Effector memory CD8-positive, alpha-beta T cell (primary cell): ENCODE measurements around the gene LIMS1.
"Not testable (repeated sequence)": the region's sequence is repeated elsewhere in the genome, so short reads cannot be mapped to it uniquely, and the experiment has no call there.

Source experiments
- ATAC-seq: fragments of 150-1000 bp; cut with Tn5 transposase; replicated peaks from 2 replicates; pipeline ENCODE4 v1.10.0; 2021; ENCODE audit warnings: mild to moderate bottlenecking, moderate library complexity
- DNase-seq, 3 experiments: peaks; one replicate each; pipeline ENCODE4 v3.0.0; 2021
- H3K27ac Mint-ChIP-seq, 2 donors: one replicate each; pipeline ENCODE4 v1.8.0; 2022; ENCODE audit warnings: mild to moderate bottlenecking in 2 of 2, mixed read lengths in 2 of 2, moderate library complexity in 2 of 2
- H3K27me3 Mint-ChIP-seq, 2 donors: one replicate each; pipeline ENCODE4 v1.8.0; 2022; ENCODE audit warnings: mixed read lengths in 2 of 2
- H3K36me3 Mint-ChIP-seq: one replicate; pipeline ENCODE4 v1.8.0; 2022; ENCODE audit warnings: mild to moderate bottlenecking, moderate library complexity, mixed read lengths; ENCODE audit not compliant: insufficient read depth
- H3K4me1 Mint-ChIP-seq, 2 donors: one replicate each; pipeline ENCODE4 v1.8.0; 2022; ENCODE audit warnings: low read depth in 2 of 2, mixed read lengths in 2 of 2
- H3K4me3 Mint-ChIP-seq, 2 donors: one replicate each; pipeline ENCODE4 v1.8.0; 2022; ENCODE audit warnings: mild to moderate bottlenecking in 2 of 2, mixed read lengths in 2 of 2, moderate library complexity in 2 of 2
- H3K9me3 Mint-ChIP-seq, 2 donors: one replicate each; pipeline ENCODE4 v1.8.0; 2022; ENCODE audit warnings: mixed read lengths in 2 of 2

Gene LIMS1

GRCh38 chr2:108661493-108661892 is 127.2 kb downstream of the LIMS1 start:
- not testable (repeated sequence) for ATAC-seq, H3K27me3 Mint-ChIP-seq, H3K9me3 Mint-ChIP-seq, H3K4me1 Mint-ChIP-seq, H3K4me3 Mint-ChIP-seq, DNase-seq
- H3K27ac Mint-ChIP-seq: peak overlapping the region in 1 of 2 donors; percentile 5
- peaks cover 10% of the 10 kb centered on the region for H3K36me3 Mint-ChIP-seq

DNA sequence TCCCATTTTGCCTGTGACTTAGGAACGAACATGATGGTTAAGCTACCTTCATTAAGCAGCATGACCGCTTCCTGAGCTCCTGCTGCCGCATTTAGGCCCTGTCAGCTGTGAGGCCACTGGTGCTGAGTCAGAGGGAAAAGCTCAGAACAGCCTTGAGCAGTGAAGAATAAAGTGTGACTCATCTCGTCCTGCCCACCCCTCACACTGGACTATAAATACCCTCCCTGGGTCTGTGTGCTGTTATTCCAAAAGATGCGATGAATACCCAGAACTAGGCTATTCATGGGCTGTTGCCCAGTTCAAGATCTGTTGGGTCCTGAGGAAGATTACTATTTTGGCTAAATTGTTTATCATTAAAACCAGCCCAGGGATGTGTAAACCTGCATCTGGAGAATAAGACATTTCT is 127.9 kb downstream of the LIMS1 start:
- DNase-seq, H3K9me3 Mint-ChIP-seq, H3K27me3 Mint-ChIP-seq, ATAC-seq, H3K4me3 Mint-ChIP-seq, H3K4me1 Mint-ChIP-seq: not testable (repeated sequence)
- H3K36me3 Mint-ChIP-seq: peaks cover 10% of the 10 kb centered on the region
- peak overlapping the region in 1 of 2 donors; percentile 44 for H3K27ac Mint-ChIP-seq

DNA sequence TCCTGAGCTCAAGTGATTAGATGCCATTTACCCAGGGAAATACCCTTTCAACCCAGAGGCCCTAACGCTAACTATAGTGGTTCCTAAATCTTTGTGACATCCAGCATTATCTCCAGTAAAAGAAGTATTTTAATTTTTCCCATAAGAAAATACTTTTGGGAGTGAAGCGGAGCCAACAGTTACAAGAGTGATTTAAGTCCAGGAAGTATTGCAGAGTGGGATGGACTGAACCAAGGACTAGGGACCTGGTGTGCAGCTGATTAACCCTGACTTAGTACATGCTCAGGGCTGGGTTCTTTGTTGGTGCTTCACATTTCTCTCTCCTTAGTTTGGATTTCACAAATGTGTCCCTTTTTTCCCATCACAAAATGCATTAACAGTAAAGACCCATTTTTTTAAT is 129.1 kb downstream of the LIMS1 start:
- DNase-seq, H3K27ac Mint-ChIP-seq, ATAC-seq, H3K4me3 Mint-ChIP-seq, H3K4me1 Mint-ChIP-seq, H3K9me3 Mint-ChIP-seq, H3K27me3 Mint-ChIP-seq: not testable (repeated sequence)
- H3K36me3 Mint-ChIP-seq: peaks cover 10% of the 10 kb centered on the region

DNA sequence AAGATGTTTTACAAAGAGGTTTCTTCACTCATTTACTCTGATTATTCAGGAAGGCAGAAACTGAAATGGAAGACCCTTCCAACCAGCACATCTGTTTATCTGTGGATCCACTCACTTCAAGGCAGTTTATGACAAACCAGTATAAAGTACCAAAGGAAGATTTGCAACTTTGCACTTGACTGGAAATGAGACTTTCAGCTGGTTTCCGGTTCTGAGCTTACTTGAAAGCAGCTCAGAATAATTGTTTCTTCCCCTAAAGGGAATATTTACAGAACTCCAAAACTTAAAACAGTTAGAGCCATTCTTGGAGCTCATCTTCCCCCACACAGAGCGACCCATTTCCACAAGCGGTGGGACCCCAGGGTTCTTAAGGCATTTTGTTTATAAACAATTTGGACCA is 129.8 kb downstream of the LIMS1 start:
- not testable (repeated sequence) for H3K4me3 Mint-ChIP-seq, H3K27me3 Mint-ChIP-seq, H3K27ac Mint-ChIP-seq, H3K4me1 Mint-ChIP-seq, ATAC-seq, DNase-seq, H3K9me3 Mint-ChIP-seq
- peaks cover 10% of the 10 kb centered on the region for H3K36me3 Mint-ChIP-seq

- peaks cover 10% of the 10 kb centered on the region for H3K36me3 Mint-ChIP-seq
- H3K9me3 Mint-ChIP-seq, H3K27me3 Mint-ChIP-seq, H3K4me3 Mint-ChIP-seq, ATAC-seq, H3K27ac Mint-ChIP-seq, DNase-seq, H3K4me1 Mint-ChIP-seq: not testable (repeated sequence)
These were observed 130.7 kb downstream of the LIMS1 start for GRCh38 chr2:108664979-108665378.

- peak overlapping the region in 1 of 2 donors; percentile 53 for H3K27ac Mint-ChIP-seq
- H3K27me3 Mint-ChIP-seq, H3K4me1 Mint-ChIP-seq, H3K4me3 Mint-ChIP-seq, H3K9me3 Mint-ChIP-seq, DNase-seq, ATAC-seq: not testable (repeated sequence)
- peaks cover 10% of the 10 kb centered on the region for H3K36me3 Mint-ChIP-seq
These were observed 131.7 kb downstream of the LIMS1 start for GRCh38 chr2:108665975-108666374.

GRCh38 chr2:108667140-108667539 is 132.9 kb downstream of the LIMS1 start:
- not testable (repeated sequence) for ATAC-seq, H3K4me1 Mint-ChIP-seq, H3K27ac Mint-ChIP-seq, H3K9me3 Mint-ChIP-seq, H3K27me3 Mint-ChIP-seq, H3K4me3 Mint-ChIP-seq, DNase-seq
- peaks cover 14% of the 10 kb centered on the region for H3K36me3 Mint-ChIP-seq

- not testable (repeated sequence) for H3K27ac Mint-ChIP-seq
These were observed 136.0 kb downstream of the LIMS1 start for GRCh38 chr2:108670282-108670681.

DNA sequence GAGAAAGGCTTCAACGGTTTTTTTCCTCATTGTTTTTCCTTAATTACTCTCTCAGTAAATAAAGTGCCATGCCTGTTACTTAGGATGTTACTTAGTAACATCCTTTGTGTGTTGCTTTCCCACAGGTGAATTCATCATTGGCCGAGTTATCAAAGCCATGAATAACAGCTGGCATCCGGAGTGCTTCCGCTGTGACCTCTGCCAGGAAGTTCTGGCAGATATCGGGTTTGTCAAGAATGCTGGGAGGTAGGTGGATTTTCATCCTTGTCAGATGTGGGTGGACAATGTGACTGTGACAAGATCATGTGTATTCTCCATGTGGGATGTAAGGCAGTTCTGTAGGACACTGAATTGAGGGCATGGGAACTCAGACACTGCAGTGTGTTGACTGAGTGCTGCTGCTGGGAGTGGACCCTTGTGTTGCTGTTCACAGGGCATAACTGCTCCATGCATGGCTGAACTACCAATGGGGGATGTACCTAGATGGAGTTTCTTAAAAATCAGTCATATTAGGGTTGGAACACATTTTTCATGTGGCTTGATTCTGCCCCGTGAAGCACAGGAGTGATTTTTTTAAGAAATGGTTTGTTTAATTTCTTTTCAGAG is 138.0 kb downstream of the LIMS1 start:
- not testable (repeated sequence) for H3K9me3 Mint-ChIP-seq, H3K27ac Mint-ChIP-seq, H3K4me1 Mint-ChIP-seq, ATAC-seq, H3K27me3 Mint-ChIP-seq, H3K4me3 Mint-ChIP-seq, DNase-seq
- peaks cover 13% of the 10 kb centered on the region for H3K36me3 Mint-ChIP-seq

More at GRCh38 chr2:108670282-108670681, 136.0 kb downstream of the LIMS1 start:
- not testable (repeated sequence) for H3K4me3 Mint-ChIP-seq, H3K9me3 Mint-ChIP-seq, H3K27me3 Mint-ChIP-seq, ATAC-seq, H3K4me1 Mint-ChIP-seq, DNase-seq
- H3K36me3 Mint-ChIP-seq: peaks cover 12% of the 10 kb centered on the region

GRCh38 chr2:108676522-108676921 is 142.3 kb downstream of the LIMS1 start:
- H3K4me1 Mint-ChIP-seq: not testable (repeated sequence)

GRCh38 chr2:108677239-108677744 is 143.0 kb downstream of the LIMS1 start:
- H3K27me3 Mint-ChIP-seq, H3K27ac Mint-ChIP-seq, DNase-seq, H3K4me1 Mint-ChIP-seq, H3K9me3 Mint-ChIP-seq, ATAC-seq, H3K4me3 Mint-ChIP-seq: not testable (repeated sequence)
- H3K36me3 Mint-ChIP-seq: peaks cover 37% of the 10 kb centered on the region

More at GRCh38 chr2:108676522-108676921, 142.3 kb downstream of the LIMS1 start:
- Mint-ChIP-seq H3K27ac (peak overlapping the region in 1 of 2 donors; percentile 8), H3K36me3 (peaks cover 37% of the 10 kb centered on the region)
- ATAC-seq, H3K4me3 Mint-ChIP-seq, H3K27me3 Mint-ChIP-seq, H3K9me3 Mint-ChIP-seq, DNase-seq: not testable (repeated sequence)

- not testable (repeated sequence) for H3K4me3 Mint-ChIP-seq, H3K27ac Mint-ChIP-seq, ATAC-seq, H3K4me1 Mint-ChIP-seq, H3K27me3 Mint-ChIP-seq, DNase-seq, H3K9me3 Mint-ChIP-seq
- peaks cover 40% of the 10 kb centered on the region for H3K36me3 Mint-ChIP-seq
These were observed 144.0 kb downstream of the LIMS1 start for GRCh38 chr2:108678198-108678651.

DNA sequence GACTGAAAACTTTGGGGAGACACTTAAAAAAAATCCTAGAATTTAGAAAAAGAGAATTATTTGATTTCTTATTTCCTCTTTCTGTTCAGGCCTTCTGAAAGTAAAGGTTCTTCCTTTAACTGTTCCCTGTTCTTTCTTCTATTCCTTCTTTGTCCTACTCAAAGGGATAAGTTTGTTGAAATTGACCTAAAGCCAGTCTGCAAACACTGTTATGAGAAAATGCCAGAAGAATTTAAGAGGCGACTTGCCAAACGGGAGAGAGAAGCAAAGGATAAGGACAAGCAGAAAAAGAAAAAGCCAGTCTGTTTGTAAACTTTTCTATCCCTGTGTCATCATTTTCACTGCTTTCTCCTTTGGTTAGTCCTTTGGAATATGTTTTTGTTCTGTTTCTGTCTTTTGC is 146.5 kb downstream of the LIMS1 start:
- not testable (repeated sequence) for H3K4me1 Mint-ChIP-seq, H3K9me3 Mint-ChIP-seq, ATAC-seq, H3K4me3 Mint-ChIP-seq, DNase-seq, H3K27ac Mint-ChIP-seq, H3K27me3 Mint-ChIP-seq
- H3K36me3 Mint-ChIP-seq: peaks cover 53% of the 10 kb centered on the region
